Lung (tissue), 12 donors: Measurements from ENCODE around the gene KCNJ6. TPM values are rescaled to one million over a fixed set of nuclear protein-coding genes. Genes with fewer than 3 reads are reported as not detected.
"Not testable (repeated sequence)": the region's sequence is repeated elsewhere in the genome, so short reads cannot be mapped to it uniquely, and the experiment has no call there.

Experiments
- ATAC-seq: fragments of 200-7000 bp; cut with Tn5 transposase; one replicate; pipeline ENCODE4 v1.9.1; 2020; ENCODE audit warnings: moderate number of reproducible peaks; ENCODE audit not compliant: insufficient read depth, low FRiP score
- DNase-seq, 3 donors: peaks; one replicate each; pipeline ENCODE4 v3.0.0-alpha.2; 2013 to 2017
- H3K27ac ChIP-seq, 2 donors: one replicate each; pipeline ENCODE4 v1.5.1; 2013; ENCODE audit warnings: mild to moderate bottlenecking in 2 of 2, moderate library complexity in 2 of 2, control low read depth in 1 of 2, inconsistent platforms in 1 of 2, low read depth in 1 of 2, low read length in 1 of 2
- H3K27me3 ChIP-seq, 3 donors: one replicate each; pipeline ENCODE4 v1.5.1; 2013; ENCODE audit warnings: low read length in 2 of 3; ENCODE audit not compliant: control insufficient read depth in 3 of 3, insufficient read depth in 3 of 3
- H3K36me3 ChIP-seq, 4 donors: one replicate each; pipeline ENCODE4 v1.5.1; 2013; ENCODE audit warnings: low read length in 4 of 4, mild to moderate bottlenecking in 1 of 4, moderate library complexity in 1 of 4; ENCODE audit not compliant: control insufficient read depth in 4 of 4, insufficient read depth in 4 of 4
- H3K4me1 ChIP-seq, 5 donors: one replicate each; pipeline ENCODE4 v1.5.1; 2013; ENCODE audit warnings: low read length in 5 of 5, mild to moderate bottlenecking in 2 of 5, moderate library complexity in 1 of 5; ENCODE audit not compliant: control insufficient read depth in 5 of 5, insufficient read depth in 5 of 5
- H3K4me3 ChIP-seq: one replicate; pipeline ENCODE4 v1.5.1; 2013; ENCODE audit warnings: mild to moderate bottlenecking, control low read depth, moderate library complexity
- H3K9ac ChIP-seq, 2 donors: one replicate each; pipeline ENCODE4 v1.5.1; 2013; ENCODE audit warnings: low read length in 2 of 2, control low read depth in 1 of 2; ENCODE audit not compliant: insufficient read depth in 1 of 2
- H3K9me3 ChIP-seq, 4 donors: one replicate each; pipeline ENCODE4 v1.5.1; 2013; ENCODE audit warnings: low read length in 3 of 4, mild to moderate bottlenecking in 1 of 4, moderate library complexity in 1 of 4; ENCODE audit not compliant: control insufficient read depth in 4 of 4, insufficient read depth in 3 of 4
- WGBS, 2 donors: extraction: QIAGEN DNeasy Blood & Tissue Kit; methylation state at CpG; one replicate each; pipeline ENCODE4 v1.1.7; 2013; 5-methylcytosine and 5-hydroxymethylcytosine counted together
- polyA plus RNA-seq, 2 donors: library from polyadenylated mRNA; stranded (reverse); fragments of 200-250 nt; gene quantifications; one replicate each; pipeline ENCODE4 v1.2.1, GENCODE V29; 2013
- total RNA-seq, 2 donors: library from RNA; depleted of rRNA in 1 of 2; stranded (reverse); fragments of >200 nt in 1 of 2; gene quantifications; one replicate each; pipeline ENCODE4 v1.2.1, GENCODE V29; 2014 to 2021
- TF ChIP-seq, protein P1 (sequence below): IDR thresholded peaks from 2 replicates; pipeline ENCODE4 v1.5.1; 2012; ENCODE audit warnings: mild to moderate bottlenecking; ENCODE audit errors: control extremely low read depth, extremely low read depth
- donor health status: control.
- donor health status: control.
- donor health status: Bipolar disorder and iron deficiency.
- donor health status: healthy.
- donor health status: DM: yes; HTN: yes; CAD: no.

The KCNJ6 gene
- total and polyA plus RNA-seq, 4 donors, result 0.01 to 0.31 (median 0.03) TPM

DNA sequence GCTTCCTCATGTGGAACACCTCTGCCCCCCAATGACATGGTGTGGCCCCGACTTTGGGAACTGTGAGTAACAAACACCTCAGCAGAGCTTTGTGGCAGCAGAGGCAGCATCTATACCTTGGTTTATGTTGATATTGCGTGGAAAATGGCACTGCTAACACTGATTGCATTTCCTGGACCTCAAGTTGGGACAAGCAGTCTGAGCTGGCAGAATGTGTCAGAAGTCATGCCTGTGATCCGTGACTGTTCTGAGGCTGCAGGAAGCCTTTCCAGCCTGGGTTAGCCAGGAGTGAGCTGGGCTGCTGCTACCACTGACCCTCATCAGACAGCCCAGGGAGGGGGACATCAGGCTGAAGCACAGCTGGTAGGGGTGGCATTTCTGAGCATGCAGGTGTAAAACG, 268.5 kb downstream of the KCNJ6 start:
- Histone ChIP-seq H3K4me1 (peaks cover 0 to 4% (median 0%) of the 10 kb centered on the region in 5 donors), H3K4me3 (no peak overlapping the region), H3K27me3 (no peaks in the 10 kb centered on the region), H3K9ac (no peak overlapping the region), H3K27ac (no peak overlapping the region), H3K9me3 (no peaks in the 10 kb centered on the region), H3K36me3 (no peaks in the 10 kb centered on the region)
- no peak for ATAC-seq
- TF ChIP-seq, protein P1, sequence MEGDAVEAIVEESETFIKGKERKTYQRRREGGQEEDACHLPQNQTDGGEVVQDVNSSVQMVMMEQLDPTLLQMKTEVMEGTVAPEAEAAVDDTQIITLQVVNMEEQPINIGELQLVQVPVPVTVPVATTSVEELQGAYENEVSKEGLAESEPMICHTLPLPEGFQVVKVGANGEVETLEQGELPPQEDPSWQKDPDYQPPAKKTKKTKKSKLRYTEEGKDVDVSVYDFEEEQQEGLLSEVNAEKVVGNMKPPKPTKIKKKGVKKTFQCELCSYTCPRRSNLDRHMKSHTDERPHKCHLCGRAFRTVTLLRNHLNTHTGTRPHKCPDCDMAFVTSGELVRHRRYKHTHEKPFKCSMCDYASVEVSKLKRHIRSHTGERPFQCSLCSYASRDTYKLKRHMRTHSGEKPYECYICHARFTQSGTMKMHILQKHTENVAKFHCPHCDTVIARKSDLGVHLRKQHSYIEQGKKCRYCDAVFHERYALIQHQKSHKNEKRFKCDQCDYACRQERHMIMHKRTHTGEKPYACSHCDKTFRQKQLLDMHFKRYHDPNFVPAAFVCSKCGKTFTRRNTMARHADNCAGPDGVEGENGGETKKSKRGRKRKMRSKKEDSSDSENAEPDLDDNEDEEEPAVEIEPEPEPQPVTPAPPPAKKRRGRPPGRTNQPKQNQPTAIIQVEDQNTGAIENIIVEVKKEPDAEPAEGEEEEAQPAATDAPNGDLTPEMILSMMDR, result no peak
- no peak for DNase-seq
- WGBS, 2 donors, result 85 to 91% methylated on average over 4 of the region's 4 CpGs

DNA sequence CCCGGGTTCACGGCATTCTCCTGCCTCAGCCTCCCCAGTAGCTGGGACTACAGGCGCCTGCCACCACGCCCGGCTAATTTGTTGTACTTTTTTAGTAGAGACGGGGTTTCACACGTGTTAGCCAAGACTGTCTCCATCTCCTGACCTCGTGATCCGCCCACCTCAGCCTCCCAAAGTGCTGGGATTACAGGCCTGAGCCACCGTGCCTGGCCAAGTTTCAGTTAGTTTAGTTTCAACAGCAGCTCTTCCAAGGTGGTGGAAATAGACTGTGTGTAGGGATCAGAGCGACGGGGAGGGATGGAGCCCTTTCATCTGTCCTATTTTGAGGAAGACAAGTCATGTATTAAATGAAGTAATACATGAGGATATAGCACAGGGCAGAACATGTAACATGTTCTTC, 269.5 kb downstream of the KCNJ6 start:
- H3K4me1 ChIP-seq, ATAC-seq, H3K9me3 ChIP-seq, H3K9ac ChIP-seq, H3K4me3 ChIP-seq, H3K27ac ChIP-seq, H3K36me3 ChIP-seq, H3K27me3 ChIP-seq, DNase-seq: not testable (repeated sequence)
- 91 to 93% methylated on average over 12 of the region's 12 CpGs for WGBS, 2 donors

DNA sequence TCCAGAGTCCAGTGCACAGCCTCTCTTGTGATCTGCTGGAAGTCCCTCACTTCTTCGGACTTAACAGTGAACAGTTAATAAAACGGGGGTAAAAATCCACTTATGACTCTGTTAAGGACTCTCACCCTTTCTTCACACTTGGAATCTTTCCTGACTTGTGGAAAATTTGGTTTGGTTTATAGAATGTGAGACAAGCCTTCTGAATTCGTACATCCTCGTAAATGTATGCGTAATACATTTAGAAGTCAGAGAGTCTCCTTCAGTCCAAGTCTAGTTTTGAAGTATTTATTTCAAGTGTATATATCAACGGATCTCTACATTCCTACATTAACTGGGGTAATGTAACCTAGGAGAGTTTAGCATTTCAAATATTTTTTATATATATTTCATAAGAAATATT, 270.4 kb downstream of the KCNJ6 start:
- no peak overlapping the region for H3K27ac ChIP-seq
- TF ChIP-seq, protein P1, result no peak
- H3K36me3 ChIP-seq, result no peaks in the 10 kb centered on the region
- ATAC-seq, result no peak
- no peak overlapping the region for H3K4me3 ChIP-seq
- WGBS, 2 donors, result 67 to 76% methylated on average over 6 of the region's 6 CpGs
- no peaks in the 10 kb centered on the region for H3K27me3 ChIP-seq
- H3K9ac ChIP-seq, result no peak overlapping the region
- no peaks in the 10 kb centered on the region for H3K9me3 ChIP-seq
- no peak for DNase-seq
- peaks cover 0 to 4% (median 0%) of the 10 kb centered on the region in 5 donors for H3K4me1 ChIP-seq

DNA sequence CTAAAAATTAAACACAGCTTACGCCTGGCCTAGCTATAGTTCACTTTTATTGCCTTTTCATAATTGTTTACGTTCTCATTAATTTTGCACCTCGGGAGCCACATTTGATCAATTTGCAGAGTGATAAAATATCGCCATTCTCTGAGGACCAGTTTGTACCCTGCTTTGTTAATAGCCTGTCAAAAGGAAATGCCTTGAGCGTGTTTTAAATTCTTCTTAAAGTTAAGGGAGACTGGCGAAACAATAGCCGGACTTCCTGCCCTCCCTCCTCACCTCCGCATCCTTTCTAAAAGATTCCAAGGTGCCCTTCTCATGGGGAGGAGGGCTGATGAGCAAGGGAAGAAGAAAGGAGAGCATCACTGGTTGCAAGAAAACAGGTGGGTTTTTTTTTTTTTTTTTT, 271.6 kb downstream of the KCNJ6 start:
- TF ChIP-seq, protein P1, result no peak
- no peaks in the 10 kb centered on the region for H3K9me3 ChIP-seq
- 50 to 56% methylated on average over 8 of the region's 8 CpGs for WGBS, 2 donors

DNA sequence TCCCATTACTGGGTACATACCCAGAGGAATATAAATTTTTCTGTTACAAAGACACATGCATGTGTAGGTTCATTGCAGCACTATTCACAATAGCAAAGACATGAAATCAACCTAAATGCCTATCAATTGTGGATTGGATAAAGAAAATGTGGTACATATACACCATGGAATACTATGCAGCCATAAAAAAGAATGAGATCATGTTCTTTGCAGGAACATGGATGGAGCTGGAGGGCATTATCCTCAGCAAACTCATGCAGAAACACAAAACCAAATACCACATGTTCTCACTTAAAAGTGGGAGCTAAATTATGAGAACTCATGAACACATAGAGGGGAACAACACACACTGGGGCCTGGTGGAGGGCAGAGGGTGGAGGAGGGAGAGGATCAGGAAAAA, 272.4 kb downstream of the KCNJ6 start:
- not testable (repeated sequence) for DNase-seq, H3K36me3 ChIP-seq, H3K9ac ChIP-seq, ATAC-seq, H3K9me3 ChIP-seq, H3K4me3 ChIP-seq, H3K27me3 ChIP-seq, H3K4me1 ChIP-seq
- H3K27ac ChIP-seq, result peak overlapping the region in 1 of 2 donors; percentile 22

More for the DNA sequence above, 271.6 kb downstream of the KCNJ6 start:
- Histone ChIP-seq H3K27ac (no peak overlapping the region), H3K4me3 (no peak overlapping the region), H3K36me3 (no peaks in the 10 kb centered on the region), H3K9ac (no peak overlapping the region), H3K27me3 (no peaks in the 10 kb centered on the region), H3K4me1 (peaks cover 0 to 4% (median 0%) of the 10 kb centered on the region in 5 donors)
- no peak for ATAC-seq
- DNase-seq, result no peak
